Measurements from ENCODE around the gene CT45A9.
"Not testable (repeated sequence)": the region's sequence is repeated elsewhere in the genome, so short reads cannot be mapped to it uniquely, and the experiment has no call there.

DNA sequence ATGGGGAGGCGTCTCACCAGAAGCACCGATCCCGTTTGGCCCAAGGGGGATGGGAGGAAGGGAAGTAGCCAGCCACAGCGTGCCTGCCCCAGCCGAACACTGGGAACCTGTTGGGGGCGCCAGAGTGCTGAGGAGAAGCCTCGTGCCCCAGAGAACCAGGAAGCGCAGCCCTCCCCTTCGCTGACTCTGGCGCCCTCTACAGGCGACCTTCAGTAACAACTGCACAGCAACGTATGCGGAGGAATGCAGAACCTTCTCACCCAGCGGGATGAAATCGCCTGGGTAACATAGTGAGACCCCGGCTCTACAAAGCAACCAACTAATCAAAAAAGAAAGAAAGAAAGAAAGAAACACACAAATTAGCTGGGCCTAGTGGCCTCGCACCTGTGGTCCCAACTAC, 34.4 kb downstream of the CT45A9 start, which contains the start of gene CT45A7:
- TF ChIP-seq, protein P1, sequence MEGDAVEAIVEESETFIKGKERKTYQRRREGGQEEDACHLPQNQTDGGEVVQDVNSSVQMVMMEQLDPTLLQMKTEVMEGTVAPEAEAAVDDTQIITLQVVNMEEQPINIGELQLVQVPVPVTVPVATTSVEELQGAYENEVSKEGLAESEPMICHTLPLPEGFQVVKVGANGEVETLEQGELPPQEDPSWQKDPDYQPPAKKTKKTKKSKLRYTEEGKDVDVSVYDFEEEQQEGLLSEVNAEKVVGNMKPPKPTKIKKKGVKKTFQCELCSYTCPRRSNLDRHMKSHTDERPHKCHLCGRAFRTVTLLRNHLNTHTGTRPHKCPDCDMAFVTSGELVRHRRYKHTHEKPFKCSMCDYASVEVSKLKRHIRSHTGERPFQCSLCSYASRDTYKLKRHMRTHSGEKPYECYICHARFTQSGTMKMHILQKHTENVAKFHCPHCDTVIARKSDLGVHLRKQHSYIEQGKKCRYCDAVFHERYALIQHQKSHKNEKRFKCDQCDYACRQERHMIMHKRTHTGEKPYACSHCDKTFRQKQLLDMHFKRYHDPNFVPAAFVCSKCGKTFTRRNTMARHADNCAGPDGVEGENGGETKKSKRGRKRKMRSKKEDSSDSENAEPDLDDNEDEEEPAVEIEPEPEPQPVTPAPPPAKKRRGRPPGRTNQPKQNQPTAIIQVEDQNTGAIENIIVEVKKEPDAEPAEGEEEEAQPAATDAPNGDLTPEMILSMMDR (IDR thresholded peaks at IDR 0.05): not testable (repeated sequence)
- not testable (repeated sequence) for TF ChIP-seq POLR2A (IDR thresholded peaks at IDR 0.05)
